Measurements from ENCODE around the gene PSIP1.
"Not testable (repeated sequence)": the region's sequence is repeated elsewhere in the genome, so short reads cannot be mapped to it uniquely, and the experiment has no call there.

The PSIP1 gene

DNA sequence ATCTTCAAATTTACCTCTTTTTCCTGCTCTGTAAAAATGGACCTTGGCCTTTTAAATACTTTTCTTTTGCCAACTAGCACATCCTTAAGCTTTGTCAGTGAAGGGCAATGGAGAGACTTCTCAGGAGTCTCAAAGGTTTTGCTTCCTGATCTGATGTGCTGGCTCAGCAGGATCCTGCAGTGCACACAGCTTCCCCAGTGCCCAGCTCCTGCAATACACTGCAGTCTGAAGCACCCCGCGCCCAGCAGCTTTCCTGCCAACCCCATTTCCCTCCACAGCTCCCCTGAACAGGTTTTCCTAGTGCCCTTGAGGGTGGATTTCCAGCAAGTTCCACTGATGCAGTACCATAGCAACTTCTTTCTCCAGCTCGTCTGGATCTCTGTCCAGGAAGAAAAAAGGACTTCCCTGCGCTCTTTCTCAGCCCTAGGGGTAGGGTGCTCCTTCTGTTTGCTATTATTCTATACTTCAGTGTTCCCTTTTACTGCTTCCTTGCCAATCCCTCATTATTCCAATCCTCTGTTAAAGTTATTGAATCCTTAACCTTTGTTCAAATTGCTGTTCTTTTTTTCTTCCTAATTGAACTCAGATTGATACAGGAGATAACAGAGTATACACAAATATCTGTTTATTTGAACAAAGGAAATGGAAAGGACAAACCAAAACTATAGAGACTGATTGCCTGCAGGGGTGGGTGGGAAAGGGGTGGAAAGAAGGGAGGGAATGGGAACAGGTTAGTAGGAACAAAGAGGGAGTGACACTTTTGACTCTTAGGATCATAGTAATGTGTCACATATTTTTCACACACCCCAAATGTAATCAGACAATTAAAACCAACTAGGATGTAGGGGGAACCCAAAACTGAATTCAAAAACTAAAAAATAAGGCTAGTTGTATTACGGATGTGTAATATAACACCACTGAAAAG, 79.6 kb downstream of the PSIP1 start:
- DNase-seq (ENCODE audit: low spot score) = no peak

DNA sequence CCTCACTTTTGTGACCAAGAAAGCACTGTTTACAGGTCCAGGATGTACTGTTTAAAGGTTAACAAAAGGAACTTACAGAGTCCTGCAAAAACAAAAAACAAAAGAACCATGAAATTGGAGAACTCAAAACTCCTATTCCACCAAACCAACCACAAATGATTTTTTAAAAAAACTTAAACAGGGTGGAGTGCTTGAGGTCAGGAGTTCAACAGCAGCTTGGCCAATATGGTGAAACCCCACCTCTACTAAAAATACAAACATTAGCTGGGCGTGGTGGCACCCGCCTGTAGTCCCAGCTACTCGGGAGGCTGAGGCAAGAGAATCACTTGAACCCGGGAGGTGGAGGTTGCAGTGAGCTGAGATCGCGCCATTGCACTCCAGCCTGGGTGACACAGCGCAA, 83.1 kb downstream of the PSIP1 start:
- not testable (repeated sequence) for DNase-seq (ENCODE audit: low spot score)

DNA sequence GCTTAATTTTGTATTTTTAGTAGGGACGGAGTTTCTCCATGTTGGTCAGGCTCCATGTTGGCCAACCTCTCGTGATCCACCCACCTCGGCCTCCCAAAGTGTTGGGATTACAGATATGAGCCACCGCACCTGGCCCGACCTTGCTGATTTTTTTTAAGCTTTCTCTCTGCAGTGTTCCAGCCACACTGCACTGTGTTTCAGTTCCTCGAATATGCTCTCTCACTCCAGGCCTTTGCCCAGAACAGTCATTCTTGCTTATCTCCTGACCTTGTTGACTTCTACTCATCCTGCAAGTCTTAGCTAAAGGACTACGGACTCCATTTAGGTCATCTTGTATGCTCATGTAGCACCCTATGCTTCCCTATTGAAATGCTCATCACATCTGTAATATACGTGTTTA, 84.8 kb downstream of the PSIP1 start:
- DNase-seq (ENCODE audit: low spot score) = no peak

DNA sequence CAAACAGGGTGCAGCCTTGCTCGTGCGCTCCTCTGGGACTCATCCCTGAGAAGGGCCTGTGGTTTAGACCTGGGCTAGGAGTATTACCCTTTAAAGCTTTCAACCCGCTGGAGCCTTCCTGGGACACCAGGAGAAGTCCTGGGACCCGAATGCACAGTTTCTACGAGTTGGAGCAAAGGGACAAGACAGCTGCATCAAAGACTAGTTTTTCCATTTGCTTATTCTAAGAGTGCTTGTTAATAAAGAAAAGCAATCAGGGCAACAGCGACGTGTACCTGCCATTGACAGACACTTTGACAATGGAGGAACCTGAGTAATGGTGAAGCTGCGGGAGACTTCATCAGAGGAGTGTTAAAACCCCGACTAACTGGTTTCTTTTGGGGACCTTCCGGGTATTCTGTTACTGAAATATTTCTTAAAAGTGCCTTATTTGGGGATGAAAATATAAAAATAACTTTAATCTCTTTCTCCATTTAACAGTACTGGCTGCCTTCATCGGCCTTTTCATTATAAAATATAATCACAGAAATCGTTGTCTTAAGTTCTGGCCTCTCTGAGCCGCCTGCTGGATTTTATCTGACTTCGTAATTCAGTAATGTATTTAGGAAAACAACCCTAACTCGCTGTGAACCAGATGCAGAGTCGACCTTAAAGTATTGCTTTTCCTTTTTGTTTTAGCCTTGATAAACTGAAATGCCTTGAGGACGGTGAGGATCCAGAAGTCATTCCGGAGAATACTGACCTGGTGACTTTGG, 87.4 kb downstream of the PSIP1 start:
- DNase-seq (ENCODE audit: low spot score) = peak; percentile 20

- peak; percentile 93 for DNase-seq (ENCODE audit: low spot score)
These were observed 88.2 kb downstream of the PSIP1 start, which contains the start of gene SNAPC3 for GRCh38 chr9:15422372-15423230. Gene SNAPC3 (plus strand): TSS chr9:15422876. CDS start chr9:15422880, 4 bp downstream.

GRCh38 chr9:15421990-15422371, 88.8 kb downstream of the PSIP1 start:
- DNase-seq (ENCODE audit: low spot score) = no peak

- no peak for DNase-seq (ENCODE audit: low spot score)
These were observed 89.2 kb downstream of the PSIP1 start for GRCh38 chr9:15421532-15421931.

- DNase-seq (ENCODE audit: low spot score) = no peak
These were observed 90.0 kb downstream of the PSIP1 start for GRCh38 chr9:15420796-15421195.

GRCh38 chr9:15417626-15418025, 93.1 kb downstream of the PSIP1 start:
- no peak for DNase-seq (ENCODE audit: low spot score)

DNA sequence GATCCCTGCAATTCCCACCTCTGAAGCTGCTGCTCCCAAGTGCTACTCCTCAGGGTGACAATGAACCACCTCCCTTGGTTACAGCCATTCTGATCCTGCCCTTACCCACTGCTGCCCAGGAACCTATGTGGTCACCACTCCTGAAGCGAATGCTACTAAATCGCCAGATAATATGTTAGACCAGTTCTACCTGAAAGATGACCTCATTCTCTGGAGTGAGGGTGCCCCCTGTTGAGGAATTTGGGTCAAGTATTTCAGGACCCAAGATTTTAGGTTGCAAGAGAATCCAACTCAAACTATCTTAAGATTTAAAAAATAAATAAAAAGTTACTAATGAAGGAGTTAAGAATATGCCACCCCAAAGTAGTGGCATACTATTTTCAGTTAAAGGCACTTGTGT, 93.9 kb downstream of the PSIP1 start:
- DNase-seq (ENCODE audit: low spot score) = peak; percentile 62
